IPS-20b (cell line): ENCODE results near the gene MAS1.
"Not testable (repeated sequence)": the region's sequence is repeated elsewhere in the genome, so short reads cannot be mapped to it uniquely, and the experiment has no call there.

Experiments
- H3K27ac ChIP-seq: one replicate; pipeline ENCODE4 v1.5.1; 2013; ENCODE audit warnings: low read length
- H3K27me3 ChIP-seq: 2 replicates; pipeline ENCODE4 v1.6.1; 2013; ENCODE audit warnings: mild to moderate bottlenecking, low read length, inconsistent platforms; ENCODE audit not compliant: insufficient read depth
- H3K36me3 ChIP-seq: 2 replicates; pipeline ENCODE4 v1.6.1; 2013; ENCODE audit warnings: low read depth, mild to moderate bottlenecking, inconsistent platforms, low read length, moderate library complexity; ENCODE audit not compliant: insufficient read depth
- H3K4me1 ChIP-seq: 2 replicates; pipeline ENCODE4 v1.6.1; 2013; ENCODE audit warnings: mild to moderate bottlenecking, control low read depth, inconsistent platforms, low read length, moderate library complexity; ENCODE audit not compliant: insufficient read depth
- H3K4me3 ChIP-seq: 2 replicates; pipeline ENCODE4 v1.5.1; 2013; ENCODE audit warnings: mild to moderate bottlenecking, low read length, inconsistent platforms
- H3K9ac ChIP-seq: 2 replicates; pipeline ENCODE4 v1.6.1; 2013; ENCODE audit warnings: low read depth, mild to moderate bottlenecking, inconsistent platforms, low read length, moderate library complexity
- H3K9me3 ChIP-seq: 2 replicates; pipeline ENCODE4 v1.6.1; 2013; ENCODE audit warnings: mild to moderate bottlenecking, low read depth, low read length, inconsistent platforms; ENCODE audit not compliant: insufficient read depth

MAS1 gene

GRCh38 chr6:159890792-159891191 lies at the start of gene MAS1:
MAS1 (plus strand) TSS chr6:159890988; CDS start chr6:159906956, 15,968 bp downstream.
- H3K4me3 ChIP-seq = no peak within 1 kb of the TSS
- no peaks in the 10 kb centered on the region for H3K36me3 ChIP-seq
- H3K4me1 ChIP-seq = no peaks in the 10 kb centered on the region
- no peak within 1 kb of the TSS for H3K27ac ChIP-seq
- no peaks in the 10 kb centered on the region for H3K27me3 ChIP-seq
- no peak within 1 kb of the TSS for H3K9ac ChIP-seq
- no peaks in the 10 kb centered on the region for H3K9me3 ChIP-seq

DNA sequence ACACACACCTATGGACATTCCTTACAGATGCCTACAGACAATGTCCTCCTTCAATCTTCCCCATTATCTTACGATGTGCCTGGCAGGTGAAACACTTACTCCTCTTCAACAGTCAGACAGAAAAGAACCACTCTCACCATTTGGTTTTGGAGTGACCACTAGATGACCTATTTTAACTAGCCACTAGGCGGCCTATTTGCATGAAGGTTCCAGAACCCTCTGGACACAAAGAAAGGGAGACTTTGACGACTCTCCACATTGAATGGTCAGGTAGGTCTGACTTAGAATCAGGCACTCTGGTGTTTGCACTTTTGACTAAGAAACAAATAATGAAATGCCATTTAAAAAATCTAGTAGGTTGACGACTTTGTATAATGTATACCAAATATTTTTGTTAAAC lies 48.8 kb upstream of the MAS1 start:
- Histone ChIP-seq H3K36me3 (no peaks in the 10 kb centered on the region), H3K9me3 (no peaks in the 10 kb centered on the region; the same call in 1 of the 2 replicates), H3K4me3 (no peak overlapping the region), H3K9ac (no peak overlapping the region), H3K27me3 (no peaks in the 10 kb centered on the region), H3K27ac (no peak overlapping the region), H3K4me1 (0 out of 2 replicates have a peak, but pooled peaks cover 5% of the 10 kb centered on the region)

DNA sequence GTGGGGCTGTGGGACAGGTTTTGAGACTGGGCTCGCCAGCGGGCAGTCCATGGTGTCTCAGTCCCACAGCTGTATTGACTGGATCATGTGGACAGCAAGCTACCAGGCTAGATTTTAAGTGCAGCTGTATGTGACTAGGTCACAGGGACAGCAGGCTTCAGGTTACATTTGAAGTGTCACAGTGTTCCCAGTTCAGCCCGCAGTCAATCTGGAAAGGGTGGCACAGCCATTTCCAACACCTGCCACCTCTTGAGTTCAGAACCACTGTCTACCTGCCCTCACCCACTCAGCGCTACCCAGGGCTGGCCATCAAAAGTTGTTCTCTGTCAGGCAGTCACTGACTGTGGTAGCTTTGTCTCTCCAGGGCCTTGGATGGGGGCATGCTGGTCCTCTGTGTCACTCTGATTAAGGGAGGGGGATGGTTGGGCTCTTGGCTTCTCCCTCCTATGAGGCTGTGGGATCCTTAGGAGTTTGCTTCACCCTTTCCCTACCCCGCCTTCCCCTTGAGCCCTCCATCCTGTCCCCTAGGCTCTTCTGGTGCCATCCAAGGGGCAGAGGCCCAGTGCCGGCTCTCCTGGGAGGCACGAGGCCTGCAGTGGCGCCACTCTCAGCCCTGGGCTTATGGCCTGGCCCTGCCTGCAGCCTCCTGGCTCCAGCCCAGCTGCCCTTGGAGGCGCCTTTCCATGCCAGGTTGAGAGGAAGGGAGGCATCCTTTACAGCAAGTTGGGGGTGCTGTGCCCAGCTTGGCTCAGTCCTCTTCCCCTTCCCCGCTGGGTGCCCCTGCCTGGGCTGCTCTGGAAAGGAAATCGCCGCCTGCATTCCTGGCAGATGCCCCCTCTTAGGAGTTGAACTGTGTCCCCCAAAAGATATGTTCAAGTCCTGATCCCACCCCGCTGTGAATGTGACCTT lies 45.8 kb upstream of the MAS1 start:
- H3K4me1 ChIP-seq = no peaks in the 10 kb centered on the region
- no peak overlapping the region for H3K27ac ChIP-seq
- no peak overlapping the region for H3K9ac ChIP-seq
- no peaks in the 10 kb centered on the region for H3K27me3 ChIP-seq
- no peaks in the 10 kb centered on the region for H3K36me3 ChIP-seq
- H3K4me3 ChIP-seq = no peak overlapping the region
- H3K9me3 ChIP-seq = peaks cover 14% of the 10 kb centered on the region

DNA sequence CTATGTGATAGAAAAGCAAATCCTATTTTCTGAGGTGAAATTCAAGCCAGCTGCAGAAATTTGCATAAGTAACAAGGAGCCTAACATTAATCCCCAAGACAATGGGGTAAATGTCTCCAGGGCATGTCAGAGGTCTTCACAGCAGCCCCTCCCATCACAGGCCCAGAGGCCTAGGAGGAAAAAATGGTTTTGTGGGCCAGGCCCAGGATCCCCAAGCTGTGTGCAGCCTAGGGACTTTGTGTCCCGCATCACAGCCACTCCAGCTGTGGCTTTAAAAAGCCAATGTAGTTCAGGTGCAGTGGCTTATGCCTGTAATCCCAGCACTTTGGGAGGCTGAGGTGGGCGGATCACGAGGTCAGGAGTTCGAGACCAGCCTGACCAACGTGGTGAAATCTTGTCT lies 42.2 kb upstream of the MAS1 start:
- H3K9ac ChIP-seq, H3K36me3 ChIP-seq, H3K27me3 ChIP-seq, H3K4me1 ChIP-seq, H3K27ac ChIP-seq, H3K4me3 ChIP-seq: not testable (repeated sequence)
- peaks cover 14% of the 10 kb centered on the region for H3K9me3 ChIP-seq

- not testable (repeated sequence) for H3K4me3 ChIP-seq, H3K36me3 ChIP-seq, H3K27me3 ChIP-seq, H3K4me1 ChIP-seq, H3K27ac ChIP-seq, H3K9ac ChIP-seq
- peaks cover 14% of the 10 kb centered on the region for H3K9me3 ChIP-seq
These were observed 40.9 kb upstream of the MAS1 start for GRCh38 chr6:159849851-159850250.

GRCh38 chr6:159852877-159853276 lies 37.9 kb upstream of the MAS1 start:
- no peak overlapping the region for H3K27ac ChIP-seq
- H3K36me3 ChIP-seq = no peaks in the 10 kb centered on the region
- no peak overlapping the region for H3K9ac ChIP-seq
- H3K4me1 ChIP-seq = no peaks in the 10 kb centered on the region
- no peaks in the 10 kb centered on the region for H3K27me3 ChIP-seq
- peaks cover 11% of the 10 kb centered on the region for H3K9me3 ChIP-seq
- H3K4me3 ChIP-seq = no peak overlapping the region

GRCh38 chr6:159853754-159854153 lies 37.0 kb upstream of the MAS1 start:
- Histone ChIP-seq H3K9me3 (peaks cover 7% of the 10 kb centered on the region), H3K36me3 (no peaks in the 10 kb centered on the region), H3K4me1 (no peaks in the 10 kb centered on the region), H3K27me3 (no peaks in the 10 kb centered on the region), H3K9ac (no peak overlapping the region), H3K27ac (no peak overlapping the region), H3K4me3 (no peak overlapping the region)

- Histone ChIP-seq H3K9ac (no peak overlapping the region), H3K36me3 (no peaks in the 10 kb centered on the region), H3K27me3 (no peaks in the 10 kb centered on the region), H3K9me3 (no peaks in the 10 kb centered on the region), H3K27ac (no peak overlapping the region), H3K4me3 (no peak overlapping the region), H3K4me1 (no peaks in the 10 kb centered on the region)
These were observed 35.8 kb upstream of the MAS1 start for GRCh38 chr6:159854959-159855358.

- Histone ChIP-seq H3K27me3 (no peaks in the 10 kb centered on the region), H3K36me3 (no peaks in the 10 kb centered on the region), H3K9ac (no peak overlapping the region), H3K27ac (no peak overlapping the region), H3K4me1 (no peaks in the 10 kb centered on the region), H3K9me3 (no peaks in the 10 kb centered on the region), H3K4me3 (no peak overlapping the region)
These were observed 32.5 kb upstream of the MAS1 start for GRCh38 chr6:159858259-159858658.

DNA sequence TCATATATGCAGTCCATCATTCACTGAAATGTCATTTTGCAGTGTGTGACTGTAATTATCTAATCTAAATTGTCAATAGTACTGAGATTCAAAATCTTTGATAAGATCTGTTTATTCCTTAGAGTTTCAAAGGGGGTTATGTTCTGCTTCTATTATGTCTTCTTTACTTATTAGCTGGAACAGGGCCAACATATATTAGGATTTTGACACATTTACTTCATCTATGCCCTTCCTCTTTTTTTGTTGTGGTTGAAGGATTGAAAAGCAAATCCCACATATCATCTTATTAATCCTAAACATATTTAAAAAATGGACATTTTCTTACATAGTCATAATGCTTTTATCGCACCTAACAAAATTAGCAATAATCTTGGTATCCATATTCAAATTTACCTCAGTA lies 30.3 kb upstream of the MAS1 start:
- Histone ChIP-seq H3K27ac (no peak overlapping the region), H3K4me3 (no peak overlapping the region), H3K4me1 (no peaks in the 10 kb centered on the region), H3K9ac (no peak overlapping the region), H3K27me3 (no peaks in the 10 kb centered on the region), H3K36me3 (no peaks in the 10 kb centered on the region), H3K9me3 (no peaks in the 10 kb centered on the region)

GRCh38 chr6:159862103-159862502 lies 28.7 kb upstream of the MAS1 start:
- Histone ChIP-seq H3K4me1 (no peaks in the 10 kb centered on the region), H3K27ac (no peak overlapping the region), H3K27me3 (no peaks in the 10 kb centered on the region), H3K9me3 (no peaks in the 10 kb centered on the region), H3K36me3 (no peaks in the 10 kb centered on the region), H3K4me3 (no peak overlapping the region), H3K9ac (no peak overlapping the region)

GRCh38 chr6:159863341-159863740 lies 27.4 kb upstream of the MAS1 start:
- not testable (repeated sequence) for H3K4me3 ChIP-seq, H3K36me3 ChIP-seq, H3K4me1 ChIP-seq, H3K27ac ChIP-seq, H3K9ac ChIP-seq, H3K27me3 ChIP-seq, H3K9me3 ChIP-seq
